Omental fat pad (tissue), 4 donors: ENCODE data around the gene ARHGEF12. TPM values are rescaled to one million over a fixed set of nuclear protein-coding genes. Genes with fewer than 3 reads are reported as not detected.
A peak's percentile ranks its signal among the peaks of the same experiment; 100 is the strongest.

Experiments used
- ATAC-seq: fragments of 150-250 bp; one replicate; pipeline ENCODE4 v1.9.1; 2016; ENCODE audit warnings: mild to moderate bottlenecking, moderate library complexity; ENCODE audit not compliant: low FRiP score
- DNase-seq: peaks from one replicate; pipeline ENCODE4 v3.0.0-alpha.2; 2019; ENCODE audit warnings: low spot score
- CTCF ChIP-seq, 3 donors: fragments of 450-650 bp; IDR thresholded peaks; one replicate each; pipeline ENCODE4 v1.5.1; 2016 to 2017; ENCODE audit warnings: antibody characterized with exemption in 3 of 3, mild to moderate bottlenecking in 3 of 3, moderate library complexity in 2 of 3
- total RNA-seq, 4 donors: library from RNA; depleted of rRNA; stranded (reverse); fragments of >200 nt; gene quantifications; one replicate each; pipeline ENCODE4 v1.1.0, GENCODE V29; 2016

The ARHGEF12 gene
- total RNA-seq, 4 donors from 2014 or later, result 69.8 to 137 (median 75.2) TPM

GRCh38 chr11:120295099-120295498 is 41.1 kb upstream of the ARHGEF12 start:
- ATAC-seq (no peak), DNase-seq (no peak)
- TF ChIP-seq CTCF (IDR thresholded peaks at IDR 0.05), result no peak

- no peak for TF ChIP-seq CTCF (IDR thresholded peaks at IDR 0.05)
- ATAC-seq, result no peak
- DNase-seq, result no peak
Observed at GRCh38 chr11:120296554-120296953, 39.7 kb upstream of the ARHGEF12 start.

GRCh38 chr11:120298461-120298860 is 37.8 kb upstream of the ARHGEF12 start:
- ATAC-seq (no peak), DNase-seq (no peak)
- no peak for TF ChIP-seq CTCF (IDR thresholded peaks at IDR 0.05)

GRCh38 chr11:120302001-120302805 is 34.0 kb upstream of the ARHGEF12 start:
- no peak for TF ChIP-seq CTCF (IDR thresholded peaks at IDR 0.05)
- ATAC-seq (no peak), DNase-seq (no peak)

- DNase-seq (peak; percentile 65), ATAC-seq (no peak)
- TF ChIP-seq CTCF (IDR thresholded peaks at IDR 0.05), result peak in 1 of 3 donors; percentile 45
Observed at GRCh38 chr11:120303004-120303637, 33.1 kb upstream of the ARHGEF12 start.

GRCh38 chr11:120304526-120304925 is 31.7 kb upstream of the ARHGEF12 start:
- no peak for TF ChIP-seq CTCF (IDR thresholded peaks at IDR 0.05)
- ATAC-seq, result no peak
- DNase-seq, result no peak

GRCh38 chr11:120305286-120305685 is 30.9 kb upstream of the ARHGEF12 start:
- ATAC-seq (no peak), DNase-seq (no peak)
- TF ChIP-seq CTCF (IDR thresholded peaks at IDR 0.05), result no peak
